Activated CD4-positive, alpha-beta memory T cell treated with anti-CD3 and anti-CD28 coated beads, Interleukin-2, amount 10 ng/mL, durations not matched to agents 7 days and 5 days (primary cell): ENCODE data around the gene PSMG3. TPM values are rescaled to one million over a fixed set of nuclear protein-coding genes. Genes with fewer than 3 reads are reported as not detected.
A peak's percentile ranks its signal among the peaks of the same experiment; 100 is the strongest.

Experiments
- CTCF ChIA-PET: fragments of 350-600 bp; sonication (Branson Sonifier 250); formaldehyde crosslinking; loops from one replicate; lab custom pipeline; 2021; ENCODE audit warnings: antibody characterized with exemption, inconsistent platforms; lab: Charles Lee
- POLR2A ChIA-PET: fragments of 350-600 bp; sonication (Branson Sonifier 250); formaldehyde crosslinking; loops from one replicate; lab custom pipeline; 2021; ENCODE audit warnings: antibody characterized with exemption; lab: Charles Lee
- DNase-seq: peaks from one replicate; pipeline ENCODE4 v3.0.0-alpha.2; 2020
- H3K27ac Mint-ChIP-seq: one replicate; pipeline ENCODE4 v1.8.0; 2021; ENCODE audit warnings: mild to moderate bottlenecking, mixed read lengths
- H3K27me3 Mint-ChIP-seq: one replicate; pipeline ENCODE4 v1.8.0; 2021; ENCODE audit warnings: mixed read lengths
- H3K36me3 Mint-ChIP-seq: one replicate; pipeline ENCODE4 v1.8.0; 2021; ENCODE audit warnings: low read depth, mixed read lengths
- H3K4me1 Mint-ChIP-seq: one replicate; pipeline ENCODE4 v1.8.0; 2021; ENCODE audit warnings: mixed read lengths
- H3K4me3 Mint-ChIP-seq: one replicate; pipeline ENCODE4 v1.8.0; 2021; ENCODE audit warnings: mild to moderate bottlenecking, mixed read lengths
- H3K9me3 Mint-ChIP-seq: one replicate; pipeline ENCODE4 v1.8.0; 2021; ENCODE audit warnings: mixed read lengths
- total RNA-seq, 2 experiments: library from RNA; stranded (reverse); gene quantifications; one replicate each; pipeline ENCODE4 v1.2.3, GENCODE V29; 2021

Gene PSMG3
- total RNA-seq, 2 experiments from 2014 or later: 32.7 to 34.9 TPM

- POLR2A ChIA-PET: no interaction called here
Observed at GRCh38 chr7:1539882-1540775, 29.7 kb downstream of the PSMG3 start.

GRCh38 chr7:1539181-1539881 is 30.5 kb downstream of the PSMG3 start:
- H3K4me1 Mint-ChIP-seq: peaks cover 4% of the 10 kb centered on the region
- no peak for DNase-seq
- H3K27me3 Mint-ChIP-seq: no peaks in the 10 kb centered on the region
- peaks cover 7% of the 10 kb centered on the region for H3K36me3 Mint-ChIP-seq
- no peak overlapping the region for H3K27ac Mint-ChIP-seq
- H3K9me3 Mint-ChIP-seq: no peaks in the 10 kb centered on the region
- H3K4me3 Mint-ChIP-seq: no peak overlapping the region
- POLR2A ChIA-PET: no interaction called here
- CTCF ChIA-PET: no interaction called here

More at GRCh38 chr7:1539882-1540775, 29.7 kb downstream of the PSMG3 start:
- H3K36me3 Mint-ChIP-seq: peaks cover 7% of the 10 kb centered on the region
- no peak overlapping the region for H3K4me3 Mint-ChIP-seq
- no peak for DNase-seq
- no peaks in the 10 kb centered on the region for H3K27me3 Mint-ChIP-seq
- CTCF ChIA-PET: no interaction called here
- no peak overlapping the region for H3K27ac Mint-ChIP-seq
- peaks cover 2% of the 10 kb centered on the region for H3K4me1 Mint-ChIP-seq
- H3K9me3 Mint-ChIP-seq: no peaks in the 10 kb centered on the region

GRCh38 chr7:1538544-1539180 is 31.2 kb downstream of the PSMG3 start:
- H3K9me3 Mint-ChIP-seq: no peaks in the 10 kb centered on the region
- no peak overlapping the region for H3K27ac Mint-ChIP-seq
- H3K27me3 Mint-ChIP-seq: no peaks in the 10 kb centered on the region
- H3K36me3 Mint-ChIP-seq: peaks cover 7% of the 10 kb centered on the region
- H3K4me3 Mint-ChIP-seq: no peak overlapping the region
- peaks cover 9% of the 10 kb centered on the region for H3K4me1 Mint-ChIP-seq
- no peak for DNase-seq
- ChIA-PET POLR2A (no interaction called here), CTCF (no interaction called here)

GRCh38 chr7:1537535-1538412 is 32.1 kb downstream of the PSMG3 start:
- CTCF ChIA-PET: no interaction called here
- Mint-ChIP-seq H3K27me3 (no peaks in the 10 kb centered on the region), H3K27ac (no peak overlapping the region), H3K36me3 (peaks cover 13% of the 10 kb centered on the region), H3K9me3 (no peaks in the 10 kb centered on the region), H3K4me1 (peaks cover 18% of the 10 kb centered on the region), H3K4me3 (no peak overlapping the region)
- POLR2A ChIA-PET: no interaction called here
- DNase-seq: no peak

GRCh38 chr7:1536743-1537534 is 32.9 kb downstream of the PSMG3 start:
- Mint-ChIP-seq H3K27me3 (no peaks in the 10 kb centered on the region), H3K36me3 (peaks cover 13% of the 10 kb centered on the region), H3K9me3 (no peaks in the 10 kb centered on the region), H3K4me3 (no peak overlapping the region), H3K4me1 (peaks cover 25% of the 10 kb centered on the region), H3K27ac (no peak overlapping the region)
- ChIA-PET POLR2A (no interaction called here), CTCF (no interaction called here)
- DNase-seq: no peak

GRCh38 chr7:1536455-1536742 is 33.4 kb downstream of the PSMG3 start:
- Mint-ChIP-seq H3K4me3 (no peak overlapping the region), H3K27me3 (no peaks in the 10 kb centered on the region), H3K27ac (no peak overlapping the region), H3K4me1 (peaks cover 29% of the 10 kb centered on the region), H3K36me3 (peaks cover 15% of the 10 kb centered on the region), H3K9me3 (no peaks in the 10 kb centered on the region)
- ChIA-PET POLR2A (no interaction called here), CTCF (interaction anchor here (0.6 kb wide), 1 partner anchor 147 kb away, joined by 3 read pairs; no protein-coding TSS in a partner anchor)
- DNase-seq: no peak

- no peaks in the 10 kb centered on the region for H3K9me3 Mint-ChIP-seq
- no peak overlapping the region for H3K27ac Mint-ChIP-seq
- no peak for DNase-seq
- no peaks in the 10 kb centered on the region for H3K27me3 Mint-ChIP-seq
- H3K4me3 Mint-ChIP-seq: no peak overlapping the region
- ChIA-PET CTCF (interaction anchor here (0.6 kb wide), 1 partner anchor 146 kb away, joined by 3 read pairs; no protein-coding TSS in a partner anchor), POLR2A (no interaction called here)
- H3K36me3 Mint-ChIP-seq: peaks cover 10% of the 10 kb centered on the region
- H3K4me1 Mint-ChIP-seq: peaks cover 29% of the 10 kb centered on the region
Observed at GRCh38 chr7:1535701-1536454, 34.0 kb downstream of the PSMG3 start.

GRCh38 chr7:1535100-1535458 is 34.8 kb downstream of the PSMG3 start:
- no peaks in the 10 kb centered on the region for H3K9me3 Mint-ChIP-seq
- no peak overlapping the region for H3K4me3 Mint-ChIP-seq
- H3K36me3 Mint-ChIP-seq: peaks cover 9% of the 10 kb centered on the region
- no peaks in the 10 kb centered on the region for H3K27me3 Mint-ChIP-seq
- ChIA-PET POLR2A (no interaction called here), CTCF (no interaction called here)
- no peak overlapping the region for H3K27ac Mint-ChIP-seq
- peaks cover 32% of the 10 kb centered on the region for H3K4me1 Mint-ChIP-seq
- DNase-seq: no peak

- ChIA-PET POLR2A (no interaction called here), CTCF (no interaction called here)
- Mint-ChIP-seq H3K4me3 (no peak overlapping the region), H3K27ac (peak overlapping the region; percentile 92), H3K9me3 (no peaks in the 10 kb centered on the region), H3K27me3 (no peaks in the 10 kb centered on the region), H3K4me1 (peaks cover 33% of the 10 kb centered on the region), H3K36me3 (peaks cover 9% of the 10 kb centered on the region)
- DNase-seq: no peak
Observed at GRCh38 chr7:1534330-1535099, 35.3 kb downstream of the PSMG3 start.

- ChIA-PET CTCF (no interaction called here), POLR2A (interaction anchor here (0.7 to 1.5 kb wide), 2 partner anchors 23 to 37 kb away, joined by 3 to 6 read pairs; partner anchors contain the start of genes PSMG3 and TMEM184A)
- Mint-ChIP-seq H3K4me3 (peak overlapping the region; percentile 86), H3K36me3 (peaks cover 9% of the 10 kb centered on the region), H3K27me3 (no peaks in the 10 kb centered on the region), H3K27ac (peak overlapping the region; percentile 92), H3K4me1 (peaks cover 33% of the 10 kb centered on the region), H3K9me3 (no peaks in the 10 kb centered on the region)
- peak; percentile 58 for DNase-seq
Observed at GRCh38 chr7:1533547-1534329, 36.1 kb downstream of the PSMG3 start.
